HG03460 (cell line): ENCODE results near the gene NCAPH2.

Experiments
- ATAC-seq: cut with Tn5 transposase; IDR thresholded peaks from one replicate; pipeline ENCODE4 v1.9.1; 2021; ENCODE audit not compliant: unreplicated experiment

NCAPH2 gene

GRCh38 chr22:50489363-50490243 lies 18.4 kb upstream of the NCAPH2 start:
- no peak for ATAC-seq

- no peak for ATAC-seq
Observed at GRCh38 chr22:50490531-50491308, 17.3 kb upstream of the NCAPH2 start.

- no peak for ATAC-seq
Observed at GRCh38 chr22:50497093-50497492, 10.9 kb upstream of the NCAPH2 start.

- no peak for ATAC-seq
Observed at GRCh38 chr22:50498322-50498890, 9.6 kb upstream of the NCAPH2 start.

- ATAC-seq = no peak
Observed at GRCh38 chr22:50500452-50500851, 7.6 kb upstream of the NCAPH2 start.

- no peak for ATAC-seq
Observed at GRCh38 chr22:50502096-50502495, 5.9 kb upstream of the NCAPH2 start.

- no peak for ATAC-seq
Observed at GRCh38 chr22:50502628-50503474, 5.2 kb upstream of the NCAPH2 start.

GRCh38 chr22:50503475-50504145 lies 4.4 kb upstream of the NCAPH2 start:
- ATAC-seq = no peak

GRCh38 chr22:50504369-50505211 lies 3.4 kb upstream of the NCAPH2 start:
- ATAC-seq = no peak

GRCh38 chr22:50505276-50505775 lies 2.7 kb upstream of the NCAPH2 start:
- ATAC-seq = no peak

- no peak for ATAC-seq
Observed at GRCh38 chr22:50505776-50506610, 2.0 kb upstream of the NCAPH2 start.

GRCh38 chr22:50506611-50507420 lies 1.2 kb upstream of the NCAPH2 start:
- ATAC-seq = no peak

GRCh38 chr22:50507421-50507990 lies 518 bp upstream of the NCAPH2 start, which contains the start of gene LMF2:
Gene LMF2 (minus strand): TSS chr22:50507702. CDS start chr22:50507675, 27 bp downstream.
- ATAC-seq = peak; percentile 62

GRCh38 chr22:50508897-50509296 lies 873 bp downstream of the NCAPH2 start:
- ATAC-seq = no peak

- ATAC-seq = no peak
Observed at GRCh38 chr22:50513175-50513574, 5.2 kb downstream of the NCAPH2 start.

- no peak for ATAC-seq
Observed at GRCh38 chr22:50516068-50516467, 8.0 kb downstream of the NCAPH2 start.

- ATAC-seq = no peak
Observed at GRCh38 chr22:50516891-50517290, 8.9 kb downstream of the NCAPH2 start.
